ENCODE results near the gene SPATS2.

The SPATS2 gene

GRCh38 chr12:49352351-49352750, 14.9 kb upstream of the SPATS2 start (continued):
- TF ChIP-seq ZBTB10 (tag by site-specific recombination; IDR thresholded peaks at IDR 0.05) (no peak), CTCF (tag by site-specific recombination; IDR thresholded peaks at IDR 0.05) (no peak), KLF17 (tag by site-specific recombination; IDR thresholded peaks at IDR 0.05) (no peak), GLIS2 (tag by site-specific recombination; IDR thresholded peaks at IDR 0.05) (no peak), ZNF555 (tag by site-specific recombination; conservative IDR thresholded peaks at IDR 0.05) (no peak; the same call in 1 of the 2 replicates), ZNF24 (tag by site-specific recombination; IDR thresholded peaks at IDR 0.05) (no peak), ZNF600 (tag by site-specific recombination; IDR thresholded peaks at IDR 0.05) (no peak), ZNF366 (tag by site-specific recombination; conservative IDR thresholded peaks at IDR 0.05) (no peak), ZNF548 (tag by site-specific recombination; IDR thresholded peaks at IDR 0.05) (no peak), ZBTB26 (tag by site-specific recombination; optimal IDR thresholded peaks at IDR 0.05) (no peak), ZNF670 (tag by site-specific recombination; IDR thresholded peaks at IDR 0.05; ENCODE audit: low read depth) (no peak), ZNF16 (tag by site-specific recombination; IDR thresholded peaks at IDR 0.05; ENCODE audit: low read depth) (no peak), ZNF335 (tag by site-specific recombination; conservative IDR thresholded peaks at IDR 0.05) (no peak), ZNF433 (tag by site-specific recombination; IDR thresholded peaks at IDR 0.05; ENCODE audit: low read depth) (peak; percentile 69; the same call in 1 of the 2 replicates), ZNF223 (tag by site-specific recombination; IDR thresholded peaks at IDR 0.05) (peak; percentile 56; the same call in 1 of the 2 replicates), ZNF426 (tag by site-specific recombination; IDR thresholded peaks at IDR 0.05) (peak; percentile 68), ZNF560 (tag by site-specific recombination; IDR thresholded peaks at IDR 0.05; ENCODE audit: borderline replicate concordance) (peak; percentile 64; the same call in 1 of the 2 replicates), ZNF175 (tag by site-specific recombination; IDR thresholded peaks at IDR 0.05) (no peak), ZNF580 (tag by site-specific recombination; IDR thresholded peaks at IDR 0.05) (peak; percentile 14; the same call in 1 of the 2 replicates), TCF7L2 (IDR thresholded peaks at IDR 0.05; ENCODE audit: borderline replicate concordance, low read depth, low read length) (no peak), ZNF658 (tag by site-specific recombination; IDR thresholded peaks at IDR 0.05) (no peak), HOXD13 (CRISPR knock-in tag; IDR thresholded peaks at IDR 0.05; ENCODE audit: borderline replicate concordance) (no peak), ZSCAN16 (tag by site-specific recombination; IDR thresholded peaks at IDR 0.05) (no peak)
